Esophagus muscularis mucosa (tissue), 4 donors: Measurements from ENCODE around the gene PLIN5. TPM values are rescaled to one million over a fixed set of nuclear protein-coding genes. Genes with fewer than 3 reads are reported as not detected.
"Not testable (repeated sequence)": the region's sequence is repeated elsewhere in the genome, so short reads cannot be mapped to it uniquely, and the experiment has no call there.

Source experiments
- DNase-seq: peaks from one replicate; pipeline ENCODE4 v3.0.0-alpha.2; 2017; ENCODE audit errors: extremely low spot score
- H3K27ac ChIP-seq, 4 donors: fragments of 200-600 bp; sonication (generic); replicated peaks in 1 of 4; 1 replicate in 3 of 4; 2 replicates in 1 of 4; pipeline ENCODE4 v1.5.1; 2016 to 2019; ENCODE audit warnings: mild to moderate bottlenecking in 1 of 4
- H3K27me3 ChIP-seq, 4 donors: fragments of 200-600 bp; sonication (generic); one replicate each; pipeline versions ENCODE4 v1.5.1 to v1.6.0; 2016 to 2019
- H3K36me3 ChIP-seq, 4 donors: fragments of 200-600 bp; sonication (generic); one replicate each; pipeline ENCODE4 v1.5.1; 2016 to 2019
- H3K4me1 ChIP-seq, 4 donors: fragments of 200-600 bp; sonication (generic); one replicate each; pipeline ENCODE4 v1.5.1; 2016 to 2019
- H3K4me3 ChIP-seq, 4 donors: fragments of 200-600 bp; sonication (generic); 1 replicate in 2 of 4; 2 replicates in 2 of 4; pipeline ENCODE4 v1.5.1; 2016 to 2019; ENCODE audit warnings: mild to moderate bottlenecking in 4 of 4, moderate library complexity in 1 of 4
- H3K9me3 ChIP-seq, 4 donors: fragments of 200-600 bp; sonication (generic); 1 replicate in 3 of 4; 2 replicates in 1 of 4; pipeline ENCODE4 v1.5.1; 2016 to 2019
- EP300 ChIP-seq: sonication (generic); formaldehyde crosslinking; IDR thresholded peaks from one replicate; pipeline ENCODE4 v1.6.1; 2017; ENCODE audit warnings: antibody characterized with exemption
- POLR2A ChIP-seq: fragments of 450-650 bp; IDR thresholded peaks from one replicate; pipeline ENCODE4 v1.6.1; 2017; ENCODE audit warnings: antibody characterized with exemption, moderate library complexity, mild to moderate bottlenecking, low read depth
- POLR2AphosphoS5 ChIP-seq, 2 donors: sonication (generic); formaldehyde crosslinking; IDR thresholded peaks; one replicate each; pipeline ENCODE4 v1.6.1; 2017; ENCODE audit warnings: antibody characterized with exemption in 2 of 2
- WGBS: methylation state at CpG from one replicate; pipeline ENCODE4 v1.1.5; 2018; 5-methylcytosine and 5-hydroxymethylcytosine counted together
- intact Hi-C: fragments of 100-400 bp; cut with DNase I; formaldehyde crosslinking; loops from one replicate; pipeline ENCODE4 v1.15.1; 2023
- total RNA-seq, 4 donors: library from RNA; depleted of rRNA; stranded (reverse); fragments of >200 nt; gene quantifications; one replicate each; pipeline versions ENCODE4 v1.1.0 to v1.2.1, GENCODE V29; 2016
- TF ChIP-seq, protein P1 (sequence below), 3 experiments: fragments of 200-600 bp in 2 of 3; fragments of 450-650 bp in 1 of 3; sonication (generic) in 2 of 3; IDR thresholded peaks; one replicate each; pipeline ENCODE4 v1.5.1; 2017 to 2019; ENCODE audit warnings: antibody characterized with exemption in 3 of 3, mild to moderate bottlenecking in 2 of 3, moderate library complexity in 1 of 3

PLIN5 gene
- total RNA-seq, 4 donors from 2014 or later = 7.9 to 11.9 (median 9.1) TPM

DNA sequence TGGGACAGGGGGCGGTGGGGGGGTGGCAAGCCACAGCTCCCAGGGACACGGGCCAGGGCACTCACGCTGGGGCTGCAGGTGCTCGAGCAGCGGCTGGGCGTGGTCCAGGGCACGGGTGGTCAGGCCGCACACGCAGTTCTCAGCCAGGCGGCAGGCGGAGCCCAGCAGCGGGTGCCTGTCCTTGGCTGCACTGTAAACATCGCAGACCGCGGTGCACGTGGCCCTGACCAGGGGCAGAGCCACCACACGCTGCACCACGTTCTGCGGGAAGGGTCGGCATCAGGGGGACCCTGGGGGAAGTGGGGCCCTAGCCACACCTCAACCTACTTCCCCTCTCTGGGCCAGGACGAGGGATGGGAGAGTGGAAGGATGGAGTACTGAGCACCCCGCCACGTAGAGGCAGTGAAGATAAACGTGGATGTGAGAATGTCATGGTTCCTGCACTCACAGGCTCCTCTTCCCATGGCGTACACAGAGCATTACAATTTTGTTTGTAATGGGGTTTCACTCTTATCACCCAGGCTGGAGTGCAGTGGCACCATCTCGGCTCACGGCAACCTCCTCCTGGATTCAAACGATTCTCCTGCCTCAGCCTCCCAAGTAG is 3.4 kb downstream of the PLIN5 start:
- no peak for DNase-seq
- intact Hi-C loops = no loop called here
- 59% methylated on average over 10 of the region's 28 CpGs for WGBS
- TF ChIP-seq POLR2AphosphoS5 (IDR thresholded peaks at IDR 0.05) (no peak), EP300 (no peak), POLR2A (no peak)
- TF ChIP-seq, protein P1, sequence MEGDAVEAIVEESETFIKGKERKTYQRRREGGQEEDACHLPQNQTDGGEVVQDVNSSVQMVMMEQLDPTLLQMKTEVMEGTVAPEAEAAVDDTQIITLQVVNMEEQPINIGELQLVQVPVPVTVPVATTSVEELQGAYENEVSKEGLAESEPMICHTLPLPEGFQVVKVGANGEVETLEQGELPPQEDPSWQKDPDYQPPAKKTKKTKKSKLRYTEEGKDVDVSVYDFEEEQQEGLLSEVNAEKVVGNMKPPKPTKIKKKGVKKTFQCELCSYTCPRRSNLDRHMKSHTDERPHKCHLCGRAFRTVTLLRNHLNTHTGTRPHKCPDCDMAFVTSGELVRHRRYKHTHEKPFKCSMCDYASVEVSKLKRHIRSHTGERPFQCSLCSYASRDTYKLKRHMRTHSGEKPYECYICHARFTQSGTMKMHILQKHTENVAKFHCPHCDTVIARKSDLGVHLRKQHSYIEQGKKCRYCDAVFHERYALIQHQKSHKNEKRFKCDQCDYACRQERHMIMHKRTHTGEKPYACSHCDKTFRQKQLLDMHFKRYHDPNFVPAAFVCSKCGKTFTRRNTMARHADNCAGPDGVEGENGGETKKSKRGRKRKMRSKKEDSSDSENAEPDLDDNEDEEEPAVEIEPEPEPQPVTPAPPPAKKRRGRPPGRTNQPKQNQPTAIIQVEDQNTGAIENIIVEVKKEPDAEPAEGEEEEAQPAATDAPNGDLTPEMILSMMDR (IDR thresholded peaks at IDR 0.05) = no peak
- H3K27me3 ChIP-seq = no peaks in the 10 kb centered on the region
- no peaks in the 10 kb centered on the region for H3K9me3 ChIP-seq
- peaks cover 0 to 4% (median 0%) of the 10 kb centered on the region in 4 donors for H3K36me3 ChIP-seq
- H3K4me3 ChIP-seq = no peak overlapping the region
- H3K4me1 ChIP-seq = peaks cover 8 to 20% (median 16%) of the 10 kb centered on the region in 4 donors
- H3K27ac ChIP-seq = no peak overlapping the region

DNA sequence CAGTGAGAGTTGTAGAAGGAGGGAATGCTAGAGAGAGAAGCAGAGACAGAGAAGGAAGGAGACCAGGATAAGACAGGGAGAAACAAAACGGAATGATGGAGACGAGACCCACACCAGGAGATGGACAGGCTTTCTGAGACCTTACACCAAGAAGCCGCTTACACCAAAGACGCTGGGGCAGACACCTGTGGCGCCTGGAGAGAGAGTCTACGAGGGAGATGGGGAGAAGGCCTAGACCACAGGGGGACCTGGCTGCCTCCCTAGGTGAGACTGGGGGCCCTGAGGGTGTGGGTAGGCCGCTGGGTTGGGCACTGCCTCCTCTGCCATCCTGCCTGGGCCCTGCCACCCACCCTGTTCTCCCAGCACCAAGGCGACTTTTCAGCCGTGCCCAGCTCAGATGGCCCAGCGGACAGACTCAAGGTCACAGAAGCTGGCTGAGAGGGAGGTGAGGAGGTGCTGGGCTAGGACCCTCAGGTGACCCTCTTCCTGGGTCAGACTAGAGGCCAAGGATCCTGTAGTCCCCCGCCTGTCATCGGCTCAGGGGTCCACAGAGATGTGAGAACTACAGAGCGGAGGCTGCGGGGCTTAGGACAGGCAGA is 5.0 kb downstream of the PLIN5 start:
- Histone ChIP-seq H3K27me3 (no peaks in the 10 kb centered on the region), H3K4me3 (no peak overlapping the region), H3K9me3 (no peaks in the 10 kb centered on the region), H3K4me1 (peaks cover 1 to 8% (median 6%) of the 10 kb centered on the region in 4 donors), H3K27ac (no peak overlapping the region), H3K36me3 (peaks cover 0 to 4% (median 0%) of the 10 kb centered on the region in 4 donors)
- intact Hi-C loops = loop anchor here (5.0 kb wide), 1 partner anchor 263 kb away; no protein-coding TSS in a partner anchor
- DNase-seq = no peak
- TF ChIP-seq POLR2AphosphoS5 (IDR thresholded peaks at IDR 0.05) (no peak), EP300 (no peak), POLR2A (no peak)
- TF ChIP-seq, protein P1 (IDR thresholded peaks at IDR 0.05) = no peak
- WGBS = 88% methylated on average over 14 of the region's 14 CpGs

DNA sequence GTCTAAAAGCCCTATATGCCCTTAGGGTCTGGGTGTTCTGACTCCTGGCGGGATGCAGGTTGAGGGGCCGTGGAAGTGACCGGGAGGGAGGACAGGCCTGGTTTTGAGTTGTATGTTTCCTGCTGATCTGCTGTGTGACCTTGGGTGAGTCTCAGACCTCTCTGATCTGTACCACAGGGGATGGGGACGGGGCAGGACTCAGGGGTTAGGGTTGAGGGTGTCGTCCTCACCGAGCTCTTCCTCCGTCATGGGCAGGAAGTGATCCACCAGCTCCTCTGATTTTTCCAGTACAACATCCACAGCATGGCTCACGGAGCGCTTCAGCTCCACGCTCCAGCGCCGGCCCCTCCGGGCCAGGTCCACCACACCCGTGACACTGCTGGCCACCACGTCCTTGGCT is 6.2 kb downstream of the PLIN5 start:
- Histone ChIP-seq H3K27me3 (no peaks in the 10 kb centered on the region), H3K27ac (no peak overlapping the region), H3K4me1 (peaks cover 0 to under 1% (median 0%) of the 10 kb centered on the region in 4 donors), H3K4me3 (no peak overlapping the region), H3K36me3 (peaks cover 0 to 4% (median 0%) of the 10 kb centered on the region in 4 donors), H3K9me3 (no peaks in the 10 kb centered on the region)
- no peak for DNase-seq
- intact Hi-C loops = loop anchor here (5.0 kb wide), 1 partner anchor 262 kb away; no protein-coding TSS in a partner anchor
- WGBS = 72% methylated on average over 9 of the region's 15 CpGs
- TF ChIP-seq, protein P1 (IDR thresholded peaks at IDR 0.05) = no peak
- TF ChIP-seq EP300 (no peak), POLR2AphosphoS5 (IDR thresholded peaks at IDR 0.05) (no peak), POLR2A (no peak)

DNA sequence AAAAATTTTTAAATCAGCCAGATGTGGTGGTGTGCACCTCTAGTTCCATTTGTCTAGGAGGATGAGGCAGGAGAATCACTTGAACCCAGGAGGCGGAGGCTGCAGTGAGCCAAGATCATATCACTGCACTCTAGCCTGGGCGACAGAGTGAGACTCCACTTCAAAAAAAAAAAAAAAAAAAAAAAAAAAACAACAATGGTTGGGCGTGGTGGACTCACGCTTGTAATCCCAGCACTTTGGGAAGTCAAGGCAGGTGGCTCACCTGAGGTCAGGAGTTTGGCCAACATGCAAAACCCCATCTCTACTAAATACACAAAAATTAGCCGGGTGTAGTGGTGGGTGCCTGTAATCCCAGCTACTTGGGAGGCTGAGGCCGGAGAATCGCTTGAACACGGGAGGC is 7.6 kb downstream of the PLIN5 start:
- not testable (repeated sequence) for H3K9me3 ChIP-seq, H3K27me3 ChIP-seq, H3K36me3 ChIP-seq, H3K4me3 ChIP-seq, H3K4me1 ChIP-seq, H3K27ac ChIP-seq, DNase-seq
- intact Hi-C loops = loop anchor here (5.0 kb wide), 1 partner anchor 260 kb away; no protein-coding TSS in a partner anchor
- WGBS = 93% methylated on average over 8 of the region's 8 CpGs

DNA sequence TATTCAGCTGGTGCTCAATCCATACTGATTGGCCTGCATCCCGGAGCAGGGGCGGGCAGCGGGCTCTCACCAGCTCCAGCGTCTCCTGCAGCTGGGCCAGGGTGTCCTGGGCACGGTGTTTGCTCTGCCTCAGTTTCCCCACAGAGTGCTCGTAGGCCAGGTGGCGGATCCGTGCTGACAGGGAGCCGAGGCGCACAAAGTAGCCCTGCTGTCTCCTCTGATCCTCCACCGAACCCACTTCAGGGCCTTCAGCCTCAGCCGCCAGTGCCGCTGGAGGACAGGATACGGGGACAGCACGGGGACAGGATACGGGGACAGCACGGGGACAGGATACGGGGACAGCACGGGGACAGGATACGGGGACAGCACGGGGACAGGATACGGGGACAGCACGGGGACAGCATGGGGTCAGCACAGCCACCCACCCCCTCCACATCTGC is 9.4 kb downstream of the PLIN5 start:
- Histone ChIP-seq H3K27me3 (no peaks in the 10 kb centered on the region), H3K36me3 (peaks cover 0 to 4% (median 0%) of the 10 kb centered on the region in 4 donors), H3K27ac (no peak overlapping the region), H3K4me1 (peaks cover 0 to 10% (median 5%) of the 10 kb centered on the region in 4 donors), H3K4me3 (no peak overlapping the region), H3K9me3 (no peaks in the 10 kb centered on the region)
- TF ChIP-seq EP300 = no peak
- TF ChIP-seq, protein P1 (IDR thresholded peaks at IDR 0.05) = no peak
- no peak for TF ChIP-seq POLR2A
- 81% methylated on average over 19 of the region's 23 CpGs for WGBS
- intact Hi-C loops = loop anchor here (5.0 kb wide), 1 partner anchor 258 kb away; no protein-coding TSS in a partner anchor
- no peak for DNase-seq
